GM19372 (cell line): ENCODE data around the gene UBXN6.

Experiments
- ATAC-seq: cut with Tn5 transposase; IDR thresholded peaks from one replicate; pipeline ENCODE4 v1.9.1; 2021; ENCODE audit warnings: mild to moderate bottlenecking, low read depth, moderate library complexity; ENCODE audit not compliant: unreplicated experiment

Gene UBXN6

DNA sequence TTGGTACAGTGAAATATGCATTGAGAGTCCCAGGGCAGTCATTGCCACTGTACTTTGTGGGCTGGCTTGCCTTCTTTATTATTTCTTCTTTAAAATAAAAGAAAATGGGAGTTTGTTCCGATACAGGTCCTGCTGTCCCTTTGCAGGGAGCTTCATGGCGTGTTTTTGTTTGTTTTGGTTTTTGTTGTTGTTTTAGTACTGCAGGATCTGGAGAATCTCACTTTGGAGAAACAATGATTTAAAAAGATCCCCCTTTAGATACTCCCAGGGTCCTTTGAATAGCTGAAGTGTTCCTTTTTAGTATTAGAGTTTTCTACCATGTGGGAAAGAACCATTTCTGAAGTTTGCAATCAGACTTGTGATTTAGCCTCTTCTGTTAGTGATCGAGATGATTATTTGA lies 44.0 kb downstream of the UBXN6 start:
- no peak for ATAC-seq

DNA sequence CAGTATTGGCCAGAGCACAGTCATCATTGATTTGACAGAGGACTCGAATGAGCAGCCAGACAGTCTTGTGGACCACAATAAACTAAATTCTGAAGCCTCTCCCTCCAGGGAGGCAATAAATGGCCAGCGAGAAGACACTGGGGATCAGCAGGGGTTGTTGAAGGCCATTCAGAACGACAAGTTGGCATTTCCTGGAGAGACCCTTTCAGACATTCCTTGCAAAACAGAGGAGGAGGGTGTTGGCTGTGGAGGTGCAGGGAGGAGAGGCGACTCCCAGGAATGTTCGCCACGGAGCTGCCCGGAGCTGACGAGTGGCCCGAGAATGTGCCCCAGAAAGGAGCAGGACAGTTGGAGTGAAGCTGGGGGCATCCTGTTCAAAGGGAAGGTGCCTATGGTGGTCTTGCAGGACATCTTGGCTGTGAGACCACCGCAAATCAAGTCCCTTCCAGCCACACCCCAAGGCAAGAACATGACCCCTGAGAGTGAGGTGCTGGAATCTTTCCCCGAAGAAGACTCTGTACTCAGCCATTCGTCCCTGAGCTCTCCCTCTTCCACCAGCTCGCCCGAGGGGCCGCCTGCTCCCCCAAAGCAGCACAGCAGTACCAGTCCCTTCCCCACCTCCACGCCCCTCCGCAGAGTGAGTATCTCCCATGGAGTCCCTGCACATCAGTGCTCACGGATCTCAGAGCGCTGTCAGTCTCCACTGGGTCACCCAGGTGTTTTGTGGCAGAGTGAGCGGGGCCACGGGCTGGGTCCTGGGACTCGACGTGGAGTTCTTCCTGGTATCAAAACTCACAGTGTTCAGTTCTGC lies 48.3 kb downstream of the UBXN6 start:
- no peak for ATAC-seq

DNA sequence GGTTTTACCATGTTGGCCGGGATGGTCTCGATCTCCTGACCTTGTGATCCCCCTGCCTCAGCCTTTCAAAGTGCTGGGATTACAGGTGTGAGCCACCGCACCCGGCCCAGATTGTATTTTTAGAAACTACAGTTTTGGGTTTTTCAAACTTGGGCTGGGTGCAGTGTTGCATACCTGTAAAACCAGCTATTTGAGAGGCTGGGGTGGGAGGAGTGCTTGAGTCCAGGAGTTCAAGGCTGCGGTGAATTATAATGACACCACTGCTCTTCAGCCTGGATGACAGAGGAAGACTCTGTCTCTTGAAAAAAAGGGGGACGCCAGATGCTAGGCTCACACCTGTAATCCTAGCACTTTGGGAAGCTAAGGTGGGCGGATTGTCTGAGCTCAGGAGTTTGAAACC lies 51.0 kb downstream of the UBXN6 start:
- no peak for ATAC-seq

DNA sequence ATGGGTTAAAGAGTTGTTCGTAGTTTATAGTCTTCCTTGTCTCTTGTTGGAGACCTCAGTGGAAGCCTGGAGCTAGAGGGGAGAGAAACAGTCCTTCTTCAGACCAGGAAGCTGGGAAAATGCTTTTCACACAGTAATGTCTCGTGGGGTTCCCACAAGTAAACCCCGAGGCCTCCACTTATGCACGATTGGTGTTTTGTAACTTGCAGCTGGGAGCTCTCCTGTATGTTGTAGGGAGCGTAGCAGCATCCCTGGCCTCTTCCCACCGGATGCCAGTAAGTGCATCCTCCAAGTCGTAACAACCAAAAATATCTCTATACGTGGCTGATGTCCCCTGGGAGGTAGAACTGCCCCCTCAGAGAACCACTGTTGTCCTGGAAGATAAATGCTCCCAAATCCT lies 51.6 kb downstream of the UBXN6 start:
- ATAC-seq = no peak

DNA sequence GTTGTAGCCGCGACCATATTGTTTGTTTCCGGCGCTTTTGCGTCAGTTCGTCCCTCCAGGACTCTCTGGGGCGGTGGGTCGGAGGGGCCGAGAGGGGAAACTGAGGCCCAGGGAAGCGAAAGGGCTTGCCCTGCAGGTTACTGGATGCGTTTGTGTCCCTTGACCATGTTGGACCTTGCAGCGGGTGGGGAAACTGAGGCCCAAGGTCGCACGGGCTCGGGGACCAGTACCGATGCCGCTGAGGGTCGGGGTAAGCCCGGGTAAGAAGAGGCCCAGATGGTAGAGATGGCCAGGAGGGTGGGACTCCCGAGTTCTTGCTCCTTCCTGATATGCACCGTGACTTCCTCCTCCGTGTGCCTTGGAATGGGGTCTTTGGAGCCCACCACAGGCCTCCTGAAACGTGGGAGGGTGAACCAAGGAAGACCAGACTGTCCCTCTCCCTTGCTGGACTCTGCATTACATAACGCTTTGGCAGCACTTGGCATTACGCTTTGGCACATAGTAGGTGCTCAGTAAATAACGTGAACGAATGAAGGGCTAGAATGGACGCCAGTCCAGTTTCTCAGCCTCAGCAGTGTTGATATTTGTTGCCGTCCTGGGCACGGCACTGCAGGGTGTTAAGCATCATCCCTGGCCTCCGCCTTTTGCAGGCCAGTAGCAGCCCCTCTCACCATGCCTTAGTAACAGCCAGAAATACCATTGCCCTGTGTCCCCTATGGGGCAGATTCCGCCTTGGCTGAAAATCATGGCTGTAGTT lies 54.4 kb downstream of the UBXN6 start:
- no peak for ATAC-seq

DNA sequence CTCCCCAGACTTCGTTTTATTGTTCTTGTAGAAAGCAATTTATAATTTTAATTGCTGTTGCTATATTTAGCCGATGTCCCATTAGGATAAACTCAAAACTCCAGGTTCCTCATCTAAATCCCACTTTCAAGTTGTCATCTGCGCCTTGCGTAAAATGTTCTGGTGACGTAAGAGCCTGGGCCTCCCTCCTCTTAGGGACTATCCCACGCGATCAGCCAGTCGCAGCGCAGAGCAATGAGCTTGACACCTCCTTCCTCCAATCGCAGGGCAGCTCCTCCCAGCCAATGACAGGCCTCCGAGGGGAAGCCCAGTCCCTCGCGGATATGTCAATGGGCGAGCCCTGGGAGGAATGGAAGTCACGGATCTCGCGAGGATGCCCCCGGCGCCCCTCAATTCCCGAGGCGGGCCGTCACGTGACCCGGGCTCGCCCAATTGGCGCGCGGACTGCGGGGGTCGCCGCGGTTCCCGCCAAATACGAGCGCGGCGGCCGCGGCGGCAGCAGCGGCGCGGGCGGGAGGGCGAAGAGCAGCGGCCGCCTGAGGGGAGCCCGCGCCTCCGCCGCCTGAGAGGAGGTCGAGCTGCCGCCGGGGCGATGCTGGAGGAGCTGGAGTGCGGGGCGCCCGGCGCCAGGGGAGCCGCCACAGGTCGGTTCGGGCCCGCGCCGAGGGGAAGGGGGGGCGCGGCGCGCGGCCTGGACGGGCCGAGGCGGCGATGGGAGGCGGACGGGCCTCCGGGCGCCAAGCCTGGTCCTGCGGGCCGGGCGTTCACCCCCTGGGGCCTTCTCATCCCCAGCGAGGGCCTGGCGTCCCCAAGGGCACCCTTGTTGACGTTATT lies 55.2 kb downstream of the UBXN6 start, which contains the start of gene CHAF1A:
Gene CHAF1A, plus strand, starts transcription at position 470 of the 834 bp plus-strand sequence. Its CDS starts 123 bp downstream, at position 593.
- peak; percentile 73 for ATAC-seq

DNA sequence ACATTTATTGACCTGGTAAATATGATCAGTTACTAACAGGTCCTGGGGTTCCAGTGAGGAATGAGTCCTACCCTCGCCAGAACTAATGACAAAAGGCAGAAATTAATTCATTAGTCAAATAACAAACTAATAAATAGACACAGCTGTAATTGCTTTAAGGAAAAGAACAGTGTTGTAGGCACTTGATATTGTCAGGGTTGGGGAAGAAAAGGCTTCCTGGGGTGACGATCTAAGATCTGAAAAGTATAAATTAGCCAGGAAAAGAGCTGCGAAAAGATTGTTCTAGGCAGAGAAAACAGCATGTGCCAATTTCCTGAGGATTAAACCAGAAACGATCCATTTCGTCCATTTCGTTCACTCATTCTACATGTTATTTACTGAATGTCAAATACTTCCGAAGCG lies 55.8 kb downstream of the UBXN6 start:
- ATAC-seq = no peak

DNA sequence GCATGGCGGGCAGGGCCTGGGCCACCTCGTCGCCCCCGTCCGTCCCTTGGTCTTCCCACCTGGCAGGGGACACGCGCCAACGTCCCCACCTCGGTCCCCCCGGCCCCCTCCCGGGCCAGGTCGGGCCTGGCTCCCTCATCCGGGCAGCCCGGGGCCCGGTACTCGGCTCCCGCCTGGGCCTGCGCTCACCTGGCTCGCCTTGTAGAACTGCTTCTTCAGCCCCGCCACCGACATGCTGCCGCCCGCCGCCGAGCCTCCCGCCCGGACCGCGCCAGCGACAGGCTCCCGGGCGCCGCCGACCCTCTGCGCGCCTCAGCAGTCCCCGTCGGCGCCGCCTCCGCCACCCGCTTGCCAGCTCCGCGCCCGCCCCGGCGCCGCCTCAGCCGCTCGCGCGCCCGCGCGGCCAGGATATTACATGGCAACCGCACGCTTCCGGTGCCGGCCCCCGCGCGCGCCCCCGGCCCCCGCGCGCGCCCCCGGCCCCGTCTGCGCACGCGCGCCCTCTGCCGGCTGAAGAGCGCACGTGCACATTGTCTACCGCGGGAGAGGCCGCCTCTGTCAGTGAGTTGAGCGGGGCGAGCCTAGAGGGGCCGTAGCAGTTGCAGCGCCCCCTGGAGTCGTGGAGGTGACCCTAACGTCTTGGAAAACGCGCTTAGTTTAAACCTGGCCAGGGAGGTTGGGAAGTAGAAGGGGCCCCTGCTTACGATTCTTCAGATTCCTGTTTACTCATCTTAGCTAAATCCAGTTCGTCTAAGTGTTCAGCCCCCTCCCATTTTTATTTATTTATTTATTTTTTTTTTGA lies 57.3 kb downstream of the UBXN6 start, which contains the start of gene SH3GL1:
Gene SH3GL1, minus strand, starts transcription at position 413 of the 802 bp plus-strand sequence. Its CDS starts 179 bp downstream, at position 234.
- ATAC-seq = peak; percentile 66

DNA sequence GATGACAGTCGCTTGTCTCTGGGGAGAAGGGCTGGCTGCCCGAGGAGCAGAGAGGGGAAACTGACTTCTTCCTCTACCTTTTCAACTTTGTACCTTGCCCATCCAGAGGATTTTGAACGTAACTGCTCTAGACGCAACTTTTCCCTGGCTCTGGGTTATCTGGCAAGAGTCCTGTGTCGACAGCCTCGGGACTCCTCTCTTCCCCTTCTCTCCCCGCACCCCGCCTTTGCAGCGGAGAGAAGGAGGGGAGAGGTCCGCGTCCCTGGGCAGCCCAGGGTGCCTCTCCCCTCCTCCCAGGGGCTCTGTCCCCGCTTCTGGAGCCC lies 57.8 kb downstream of the UBXN6 start:
- ATAC-seq = no peak

DNA sequence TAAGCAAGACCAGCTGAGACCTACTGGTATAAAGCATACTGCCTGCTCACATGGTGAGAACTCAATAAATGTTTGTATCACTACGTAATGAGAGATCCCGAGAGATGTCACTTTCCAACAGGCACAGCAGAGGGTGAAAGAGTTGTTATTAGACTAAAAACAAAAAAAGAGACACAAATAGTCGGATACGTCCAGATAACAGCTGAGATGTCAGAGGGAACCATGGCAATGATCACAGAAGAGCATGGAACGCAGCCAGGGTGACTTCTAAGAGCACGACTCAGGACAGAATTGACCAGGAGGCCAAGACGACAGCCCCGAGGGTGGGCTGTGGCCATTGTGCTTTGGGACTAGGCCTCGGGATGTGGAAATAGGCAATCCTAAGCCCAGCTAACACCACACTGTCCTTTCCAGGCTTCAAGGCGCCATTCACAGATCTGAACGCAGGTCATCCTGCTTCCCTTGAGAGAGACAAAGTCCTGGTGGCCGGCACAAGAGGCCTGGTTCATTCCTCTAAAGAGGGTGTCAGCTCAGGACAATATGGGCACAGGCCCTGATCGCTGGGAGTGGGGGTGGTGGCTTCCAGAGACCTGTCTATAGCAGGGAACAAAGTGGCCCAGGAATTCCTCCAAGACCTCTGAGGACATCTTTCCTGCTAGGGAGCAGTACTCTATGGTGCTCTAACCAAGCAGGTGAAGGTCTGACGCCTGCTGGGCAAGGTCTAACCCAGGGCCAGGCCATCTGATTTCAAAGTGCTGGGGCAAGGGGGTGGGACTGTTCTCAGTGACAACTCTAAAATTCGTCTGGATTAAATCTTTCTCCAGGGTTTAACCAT lies 60.4 kb downstream of the UBXN6 start:
- ATAC-seq = no peak
